SU-DHL-6 (cell line): ENCODE results near the gene AJM1.

Experiments
- EZH2phosphoT487 ChIP-seq: fragments of 200-600 bp; sonication (generic), shearing (Covaris generic); conservative IDR thresholded peaks from 2 replicates; pipeline ENCODE4 v1.6.1; 2018; ENCODE audit warnings: mild to moderate bottlenecking, antibody characterized with exemption, low read length, moderate library complexity, mixed read lengths
- TF ChIP-seq, protein P1 (sequence below): fragments of 200-600 bp; sonication (generic); IDR thresholded peaks from one replicate; pipeline ENCODE4 v1.5.1; 2017; ENCODE audit warnings: antibody characterized with exemption, mild to moderate bottlenecking, low read length, moderate library complexity; ENCODE audit not compliant: insufficient read depth, poor library complexity, severe bottlenecking

DNA sequence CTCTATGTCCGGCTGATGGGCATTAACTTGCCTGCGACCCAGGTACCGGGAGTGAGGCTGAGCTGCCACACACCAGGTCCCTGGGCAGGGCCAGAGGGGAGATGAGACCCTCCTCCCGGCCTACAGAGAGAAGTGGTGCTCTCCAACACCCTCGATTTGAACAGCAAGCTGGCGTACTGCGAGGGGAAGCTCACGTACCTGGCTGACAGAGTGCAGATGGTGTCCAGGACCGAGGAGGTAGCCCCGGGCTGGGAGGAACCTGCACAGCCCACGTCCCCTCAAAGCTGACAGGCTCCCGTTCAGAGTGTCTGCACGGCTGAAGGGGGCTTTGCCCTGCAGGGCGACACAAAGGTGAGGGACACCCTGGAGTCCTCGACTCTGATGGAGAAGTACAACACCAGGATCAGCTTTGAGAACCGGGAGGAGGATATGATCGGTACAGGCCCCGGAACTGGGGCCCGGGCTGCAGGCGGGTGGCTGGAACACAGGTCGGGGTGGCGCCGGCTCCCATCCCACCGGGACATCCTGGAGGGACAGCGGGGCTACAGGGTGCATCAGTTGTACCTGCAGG lies 35.6 kb upstream of the AJM1 start:
- TF ChIP-seq, protein P1, sequence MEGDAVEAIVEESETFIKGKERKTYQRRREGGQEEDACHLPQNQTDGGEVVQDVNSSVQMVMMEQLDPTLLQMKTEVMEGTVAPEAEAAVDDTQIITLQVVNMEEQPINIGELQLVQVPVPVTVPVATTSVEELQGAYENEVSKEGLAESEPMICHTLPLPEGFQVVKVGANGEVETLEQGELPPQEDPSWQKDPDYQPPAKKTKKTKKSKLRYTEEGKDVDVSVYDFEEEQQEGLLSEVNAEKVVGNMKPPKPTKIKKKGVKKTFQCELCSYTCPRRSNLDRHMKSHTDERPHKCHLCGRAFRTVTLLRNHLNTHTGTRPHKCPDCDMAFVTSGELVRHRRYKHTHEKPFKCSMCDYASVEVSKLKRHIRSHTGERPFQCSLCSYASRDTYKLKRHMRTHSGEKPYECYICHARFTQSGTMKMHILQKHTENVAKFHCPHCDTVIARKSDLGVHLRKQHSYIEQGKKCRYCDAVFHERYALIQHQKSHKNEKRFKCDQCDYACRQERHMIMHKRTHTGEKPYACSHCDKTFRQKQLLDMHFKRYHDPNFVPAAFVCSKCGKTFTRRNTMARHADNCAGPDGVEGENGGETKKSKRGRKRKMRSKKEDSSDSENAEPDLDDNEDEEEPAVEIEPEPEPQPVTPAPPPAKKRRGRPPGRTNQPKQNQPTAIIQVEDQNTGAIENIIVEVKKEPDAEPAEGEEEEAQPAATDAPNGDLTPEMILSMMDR: no peak
- no peak for TF ChIP-seq EZH2phosphoT487
